Naive B cell (primary cell): ENCODE data around the gene SLC25A43. TPM values are rescaled to one million over a fixed set of nuclear protein-coding genes. Genes with fewer than 3 reads are reported as not detected.

Experiments used
- ATAC-seq, 2 donors: fragments of 150-1000 bp; cut with Tn5 transposase; 2 replicates each; pipeline ENCODE4 v1.10.0; 2021; ENCODE audit warnings: low read depth in 2 of 2, mild to moderate bottlenecking in 2 of 2, moderate library complexity in 2 of 2
- DNase-seq: peaks from one replicate; pipeline ENCODE4 v3.0.0; 2022
- H3K27ac Mint-ChIP-seq, 6 donors: one replicate each; pipeline ENCODE4 v1.8.0; 2020 to 2022; ENCODE audit warnings: mild to moderate bottlenecking in 6 of 6, mixed read lengths in 6 of 6, moderate library complexity in 5 of 6, inconsistent platforms in 2 of 6
- H3K27me3 Mint-ChIP-seq, 3 donors: one replicate each; pipeline ENCODE4 v1.8.0; 2021 to 2022; ENCODE audit warnings: mixed read lengths in 3 of 3, mild to moderate bottlenecking in 1 of 3
- H3K36me3 Mint-ChIP-seq, 2 donors: one replicate each; pipeline ENCODE4 v1.8.0; 2020 to 2022; ENCODE audit warnings: mixed read lengths in 2 of 2, inconsistent platforms in 1 of 2, mild to moderate bottlenecking in 1 of 2
- H3K4me1 Mint-ChIP-seq, 3 donors: one replicate each; pipeline ENCODE4 v1.8.0; 2020 to 2022; ENCODE audit warnings: mixed read lengths in 3 of 3, inconsistent platforms in 1 of 3, mild to moderate bottlenecking in 1 of 3, moderate library complexity in 1 of 3
- H3K4me3 Mint-ChIP-seq, 8 donors: one replicate each; pipeline ENCODE4 v1.8.0; 2020 to 2022; ENCODE audit warnings: mild to moderate bottlenecking in 8 of 8, mixed read lengths in 8 of 8, moderate library complexity in 8 of 8, inconsistent platforms in 2 of 8
- H3K9me3 Mint-ChIP-seq, 7 donors: one replicate each; pipeline ENCODE4 v1.8.0; 2020 to 2022; ENCODE audit warnings: mixed read lengths in 7 of 7, mild to moderate bottlenecking in 5 of 7, inconsistent platforms in 2 of 7, moderate library complexity in 1 of 7
- polyA plus RNA-seq, 6 donors: library from polyadenylated mRNA; unstranded; fragments of 300-500 nt; fragmentation: Illumina TruSeq; gene quantifications; one replicate each; pipeline ENCODE4 v1.2.3, GENCODE V29; 2021; ENCODE audit warnings: low read depth in 6 of 6

Gene SLC25A43
- polyA plus RNA-seq, 6 donors from 2014 or later: 9.3 to 15.3 (median 12.5) TPM

GRCh38 chrX:119500061-119500800 lies 101.1 kb downstream of the SLC25A43 start:
- peaks cover 0 to 8% (median 0%) of the 10 kb centered on the region in 3 donors for H3K27me3 Mint-ChIP-seq
- no peak overlapping the region for H3K27ac Mint-ChIP-seq
- H3K36me3 Mint-ChIP-seq: peaks cover 0 to 5% of the 10 kb centered on the region in 2 donors
- peak overlapping the region in 1 of 8 donors; percentile 47 for H3K4me3 Mint-ChIP-seq
- no peak for DNase-seq
- H3K9me3 Mint-ChIP-seq: peaks cover 0 to 4% (median 0%) of the 10 kb centered on the region in 7 donors
- peaks cover 23 to 42% (median 26%) of the 10 kb centered on the region in 3 donors for H3K4me1 Mint-ChIP-seq
- no peak for ATAC-seq

- peaks cover 0 to 2% (median 0%) of the 10 kb centered on the region in 7 donors for H3K9me3 Mint-ChIP-seq
- H3K36me3 Mint-ChIP-seq: peaks cover 0 to 5% of the 10 kb centered on the region in 2 donors
- H3K4me1 Mint-ChIP-seq: peaks cover 15 to 34% (median 17%) of the 10 kb centered on the region in 3 donors
- DNase-seq (no peak), ATAC-seq (no peak)
- H3K27ac Mint-ChIP-seq: no peak overlapping the region
- peak overlapping the region in 2 of 8 donors; percentile 51 to 57 for H3K4me3 Mint-ChIP-seq
- H3K27me3 Mint-ChIP-seq: peaks cover 0 to 5% (median 0%) of the 10 kb centered on the region in 3 donors
These were observed 102.5 kb downstream of the SLC25A43 start for GRCh38 chrX:119501511-119502148.

- DNase-seq (no peak), ATAC-seq (peak; percentile 20 to 44)
- H3K36me3 Mint-ChIP-seq: peaks cover 0 to 5% of the 10 kb centered on the region in 2 donors
- peaks cover 0 to 2% (median 0%) of the 10 kb centered on the region in 7 donors for H3K9me3 Mint-ChIP-seq
- H3K27ac Mint-ChIP-seq: peak overlapping the region in 3 of 6 donors; percentile 31 to 90 (median 76)
- H3K4me3 Mint-ChIP-seq: no peak overlapping the region
- H3K4me1 Mint-ChIP-seq: peaks cover 10 to 23% (median 11%) of the 10 kb centered on the region in 3 donors
- H3K27me3 Mint-ChIP-seq: no peaks in the 10 kb centered on the region
These were observed 103.8 kb downstream of the SLC25A43 start for GRCh38 chrX:119502727-119503483.

- H3K4me1 Mint-ChIP-seq: peaks cover 10 to 23% (median 11%) of the 10 kb centered on the region in 3 donors
- H3K36me3 Mint-ChIP-seq: peaks cover 0 to 5% of the 10 kb centered on the region in 2 donors
- H3K9me3 Mint-ChIP-seq: no peaks in the 10 kb centered on the region
- no peak overlapping the region for H3K4me3 Mint-ChIP-seq
- ATAC-seq (no peak), DNase-seq (no peak)
- H3K27me3 Mint-ChIP-seq: no peaks in the 10 kb centered on the region
- H3K27ac Mint-ChIP-seq: no peak overlapping the region
These were observed 104.3 kb downstream of the SLC25A43 start for GRCh38 chrX:119503484-119503861.

Other genes starting within 250 kb of the SLC25A43 start
- gene PGRMC1, start 163.1 kb upstream of the SLC25A43 start, polyA plus RNA-seq: 10 to 100 TPM in 4 of 6 donors, 1 to 10 TPM in 2; 7.1 to 14.9 (median 10.8) TPM
- gene SLC25A5, start 69.1 kb downstream of the SLC25A43 start, polyA plus RNA-seq: 100 to 1,000 TPM; 309 to 601 (median 346) TPM
- gene STEEP1, start 166.1 kb downstream of the SLC25A43 start, polyA plus RNA-seq: 10 to 100 TPM in 5 of 6 donors, 1 to 10 TPM in 1; 5.3 to 26.8 (median 20.7) TPM
- gene UBE2A, start 175.2 kb downstream of the SLC25A43 start, polyA plus RNA-seq: 10 to 100 TPM; 61.8 to 98.9 (median 75.6) TPM
- gene NKRF, start 207.1 kb downstream of the SLC25A43 start, polyA plus RNA-seq: 1 to 10 TPM; 4.2 to 9.4 (median 7.1) TPM